Choroid plexus epithelial cell (primary cell): ENCODE data around the gene PREX1.

ENCODE experiments used
- DNase-seq: peaks from one replicate; pipeline ENCODE4 v3.0.0-alpha.2; 2010; ENCODE audit warnings: low read depth
- H3K4me3 ChIP-seq: 2 replicates; pipeline ENCODE4 v1.5.1; 2011; ENCODE audit warnings: low read depth, mild to moderate bottlenecking, control low read depth, low read length, moderate library complexity
- CTCF ChIP-seq: conservative IDR thresholded peaks from 2 replicates; pipeline ENCODE4 v1.5.1; 2011; ENCODE audit warnings: low read depth, mild to moderate bottlenecking, control low read depth, inconsistent platforms, low read length, moderate library complexity

PREX1 gene

GRCh38 chr20:48661575-48662455 lies 166.0 kb downstream of the PREX1 start:
- no peak for TF ChIP-seq CTCF
- DNase-seq: peak; percentile 26
- no peak overlapping the region for H3K4me3 ChIP-seq

GRCh38 chr20:48660788-48661187 lies 167.0 kb downstream of the PREX1 start:
- TF ChIP-seq CTCF: no peak
- no peak overlapping the region for H3K4me3 ChIP-seq
- DNase-seq: no peak

- peak; percentile 3 for TF ChIP-seq CTCF
- H3K4me3 ChIP-seq: no peak overlapping the region
- DNase-seq: no peak
Observed at GRCh38 chr20:48659858-48660257, 167.9 kb downstream of the PREX1 start.

GRCh38 chr20:48658505-48658904 lies 169.3 kb downstream of the PREX1 start:
- no peak overlapping the region for H3K4me3 ChIP-seq
- no peak for DNase-seq
- TF ChIP-seq CTCF: no peak

GRCh38 chr20:48658198-48658476 lies 169.7 kb downstream of the PREX1 start:
- H3K4me3 ChIP-seq: no peak overlapping the region
- TF ChIP-seq CTCF: no peak
- no peak for DNase-seq

GRCh38 chr20:48657426-48658197 lies 170.2 kb downstream of the PREX1 start:
- peak; percentile 99 for TF ChIP-seq CTCF
- DNase-seq: peak; percentile 86

More at GRCh38 chr20:48657426-48658197, 170.2 kb downstream of the PREX1 start:
- H3K4me3 ChIP-seq: no peak overlapping the region
